Measurements from ENCODE around the gene FLYWCH2. TPM values are rescaled to one million over a fixed set of nuclear protein-coding genes. Genes with fewer than 3 reads are reported as not detected.
"Not testable (repeated sequence)": the region's sequence is repeated elsewhere in the genome, so short reads cannot be mapped to it uniquely, and the experiment has no call there.

Gene FLYWCH2
- total and polyA plus RNA-seq, 9 of the 15 experiments (the other 6 are each of a cell fraction or from before 2014, with no cell fraction given), result 0.70 to 55.5 (median 7.6) TPM

DNA sequence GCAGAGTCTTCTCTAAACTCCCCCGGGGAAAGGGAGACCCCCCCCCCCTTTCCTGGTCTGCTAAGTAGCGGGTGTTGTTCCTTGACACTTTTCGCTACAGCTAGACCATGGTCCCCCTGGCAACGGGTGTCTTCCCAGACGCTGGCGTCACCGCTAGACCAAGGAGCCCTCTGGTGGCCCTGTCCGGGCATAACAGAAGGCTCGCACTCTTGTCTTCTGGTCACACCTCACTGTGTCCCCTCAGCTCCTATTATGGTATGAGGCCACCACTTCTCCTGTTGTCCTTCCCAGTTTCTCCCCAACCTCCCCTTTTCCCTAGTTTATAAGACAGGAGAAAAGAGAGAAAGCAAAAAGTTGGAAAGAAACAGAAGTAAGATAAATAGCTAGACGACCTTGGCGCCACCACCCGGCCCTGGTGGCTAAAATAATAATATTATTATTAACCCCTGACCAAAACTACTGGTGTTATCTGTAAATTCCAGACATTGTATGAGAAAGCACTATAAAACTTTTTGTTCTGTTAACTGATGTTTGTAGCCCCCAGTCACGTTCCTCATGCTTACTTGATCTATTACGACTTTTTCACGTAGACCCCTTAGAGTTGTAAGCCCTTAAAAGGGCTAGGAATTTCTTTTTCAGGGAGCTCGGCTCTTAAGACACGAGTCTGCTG is 24.2 kb downstream of the FLYWCH2 start:
- Histone ChIP-seq H3K4me1 (replicated peaks in 1 of 2; ENCODE audit: control insufficient read depth in 2 of 2, insufficient read depth in 2 of 2, low read length in 2 of 2) (peaks cover 14 to 46% of the 10 kb centered on the region in 2 experiments; a peak in 4 of 5 replicates), H2AFZ (ENCODE audit: low read depth, low read length) (peak overlapping the region; percentile 80), H3K4me2 (ENCODE audit: insufficient read depth, low read length) (peak overlapping the region; percentile 46; the same call in 1 of the 2 replicates), H3K27ac (ENCODE audit: extremely low read depth, low read depth, low read length) (peak overlapping the region; percentile 65; the same call in 2 of the 3 replicates)
- H3K9ac ChIP-seq (ENCODE audit: insufficient read depth in 1 of 2, low read depth in 2 of 2, low read length in 2 of 2); H3K79me2 ChIP-seq (ENCODE audit: control insufficient read depth, insufficient read depth, low read length); H4K20me1 ChIP-seq (replicated peaks; ENCODE audit: control insufficient read depth, insufficient read depth, low read length); BruUV-seq (replicated peaks); H3K9me1 ChIP-seq (ENCODE audit: control insufficient read depth, insufficient read depth, low read length); ATAC-seq; in situ Hi-C loops (cut with MboI); H3K4me3 ChIP-seq; intact Hi-C loops (cut with micrococcal nuclease); H3K36me3 ChIP-seq (ENCODE audit: control insufficient read depth, insufficient read depth, low read length); H3K27me3 ChIP-seq (ENCODE audit: control insufficient read depth in 2 of 2, insufficient read depth in 2 of 2, low read length in 2 of 2); H3K9me3 ChIP-seq (replicated peaks; ENCODE audit: control insufficient read depth, insufficient read depth, low read depth, low read length); TF ChIP-seq ATF1 (CRISPR knock-in tag; IDR thresholded peaks at IDR 0.05): not testable (repeated sequence)
- ChIA-PET CTCF (ENCODE audit: low intra/inter-chr PET ratio) (interaction anchor here (4.7 kb wide), 1 partner anchor 33 kb away, joined by 24 read pairs; no protein-coding TSS in a partner anchor), POLR2A (interaction anchor here (0.5 to 1.1 kb wide), 2 partner anchors 10 to 28 kb away, joined by 3 read pairs; no protein-coding TSS in a partner anchor)
- WGBS (ENCODE audit: insufficient coverage, low coverage, missing lambda C conversion rate), result 17% methylated on average over 10 of the region's 17 CpGs
- peak in 1 of 4 experiments; percentile 70 for DNase-seq (ENCODE audit: extremely low read depth in 1 of 4, low spot score in 3 of 4)
- FAIRE-seq, result peak; percentile 44
- TF ChIP-seq ATF7 (IDR thresholded peaks at IDR 0.05) (peak; percentile 96), ZFX (CRISPR knock-in tag; IDR thresholded peaks at IDR 0.05) (peak; percentile 20; the same call in 1 of the 2 replicates), RAD21 (CRISPR knock-in tag; conservative IDR thresholded peaks at IDR 0.05 in 1 of 2, IDR thresholded peaks at IDR 0.05 in 1 of 2) (peak; percentile 55 to 63), MXI1 (IDR thresholded peaks at IDR 0.05; ENCODE audit: low read depth, low read length) (peak; percentile 36; the same call in 1 of the 2 replicates), ATF1 (tag; IDR thresholded peaks at IDR 0.05) (peak; percentile 86), ESRRA (IDR thresholded peaks at IDR 0.05; ENCODE audit: borderline replicate concordance, low read depth) (peak; percentile 33; the same call in 1 of the 2 replicates)
- TF ChIP-seq, protein P1, sequence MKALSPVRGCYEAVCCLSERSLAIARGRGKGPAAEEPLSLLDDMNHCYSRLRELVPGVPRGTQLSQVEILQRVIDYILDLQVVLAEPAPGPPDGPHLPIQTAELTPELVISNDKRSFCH (CRISPR knock-in tag; IDR thresholded peaks at IDR 0.05), result not testable (repeated sequence)
- TF ChIP-seq, protein P1 (tag; IDR thresholded peaks at IDR 0.05), result 0 out of 2 replicates have a peak, but pooled peaks have one; percentile 28
- TF ChIP-seq, protein P2, sequence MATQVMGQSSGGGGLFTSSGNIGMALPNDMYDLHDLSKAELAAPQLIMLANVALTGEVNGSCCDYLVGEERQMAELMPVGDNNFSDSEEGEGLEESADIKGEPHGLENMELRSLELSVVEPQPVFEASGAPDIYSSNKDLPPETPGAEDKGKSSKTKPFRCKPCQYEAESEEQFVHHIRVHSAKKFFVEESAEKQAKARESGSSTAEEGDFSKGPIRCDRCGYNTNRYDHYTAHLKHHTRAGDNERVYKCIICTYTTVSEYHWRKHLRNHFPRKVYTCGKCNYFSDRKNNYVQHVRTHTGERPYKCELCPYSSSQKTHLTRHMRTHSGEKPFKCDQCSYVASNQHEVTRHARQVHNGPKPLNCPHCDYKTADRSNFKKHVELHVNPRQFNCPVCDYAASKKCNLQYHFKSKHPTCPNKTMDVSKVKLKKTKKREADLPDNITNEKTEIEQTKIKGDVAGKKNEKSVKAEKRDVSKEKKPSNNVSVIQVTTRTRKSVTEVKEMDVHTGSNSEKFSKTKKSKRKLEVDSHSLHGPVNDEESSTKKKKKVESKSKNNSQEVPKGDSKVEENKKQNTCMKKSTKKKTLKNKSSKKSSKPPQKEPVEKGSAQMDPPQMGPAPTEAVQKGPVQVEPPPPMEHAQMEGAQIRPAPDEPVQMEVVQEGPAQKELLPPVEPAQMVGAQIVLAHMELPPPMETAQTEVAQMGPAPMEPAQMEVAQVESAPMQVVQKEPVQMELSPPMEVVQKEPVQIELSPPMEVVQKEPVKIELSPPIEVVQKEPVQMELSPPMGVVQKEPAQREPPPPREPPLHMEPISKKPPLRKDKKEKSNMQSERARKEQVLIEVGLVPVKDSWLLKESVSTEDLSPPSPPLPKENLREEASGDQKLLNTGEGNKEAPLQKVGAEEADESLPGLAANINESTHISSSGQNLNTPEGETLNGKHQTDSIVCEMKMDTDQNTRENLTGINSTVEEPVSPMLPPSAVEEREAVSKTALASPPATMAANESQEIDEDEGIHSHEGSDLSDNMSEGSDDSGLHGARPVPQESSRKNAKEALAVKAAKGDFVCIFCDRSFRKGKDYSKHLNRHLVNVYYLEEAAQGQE (IDR thresholded peaks at IDR 0.05; ENCODE audit: borderline replicate concordance), result peak; percentile 58; the same call in 1 of the 2 replicates
- TF ChIP-seq, protein P2 (CRISPR knock-in tag; IDR thresholded peaks at IDR 0.05; ENCODE audit: low read depth), result not testable (repeated sequence)
